ENCODE measurements around the gene ZNF14. TPM values are rescaled to one million over a fixed set of nuclear protein-coding genes. Genes with fewer than 3 reads are reported as not detected.

Gene ZNF14
- total and polyA plus RNA-seq, 2 of the 13 experiments (the other 11 are each of a cell fraction or from before 2014, with no cell fraction given), result 1.9 to 6.2 TPM

GRCh38 chr19:19732579-19733501, at the start of gene ZNF14 (continued):
- 0 out of 2 replicates have a peak, but pooled peaks have one; percentile 63 for TF ChIP-seq ETV6 (CRISPR knock-in tag; conservative IDR thresholded peaks at IDR 0.05)
- TF ChIP-seq, protein P1, sequence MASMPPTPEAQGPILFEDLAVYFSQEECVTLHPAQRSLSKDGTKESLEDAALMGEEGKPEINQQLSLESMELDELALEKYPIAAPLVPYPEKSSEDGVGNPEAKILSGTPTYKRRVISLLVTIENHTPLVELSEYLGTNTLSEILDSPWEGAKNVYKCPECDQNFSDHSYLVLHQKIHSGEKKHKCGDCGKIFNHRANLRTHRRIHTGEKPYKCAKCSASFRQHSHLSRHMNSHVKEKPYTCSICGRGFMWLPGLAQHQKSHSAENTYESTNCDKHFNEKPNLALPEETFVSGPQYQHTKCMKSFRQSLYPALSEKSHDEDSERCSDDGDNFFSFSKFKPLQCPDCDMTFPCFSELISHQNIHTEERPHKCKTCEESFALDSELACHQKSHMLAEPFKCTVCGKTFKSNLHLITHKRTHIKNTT (CRISPR knock-in tag; IDR thresholded peaks at IDR 0.05), result no peak
- no peak for TF ChIP-seq CC2D1A (CRISPR knock-in tag; IDR thresholded peaks at IDR 0.05)
- peak; percentile 81; the same call in 1 of the 2 replicates for TF ChIP-seq ZNF232 (CRISPR knock-in tag; IDR thresholded peaks at IDR 0.05; ENCODE audit: borderline replicate concordance)
- no peak for TF ChIP-seq ZBTB7A (CRISPR knock-in tag; IDR thresholded peaks at IDR 0.05)
- peak; percentile 79 for TF ChIP-seq KAT8 (CRISPR knock-in tag; IDR thresholded peaks at IDR 0.05)
- TF ChIP-seq GPN1 (CRISPR knock-in tag; IDR thresholded peaks at IDR 0.05; ENCODE audit: borderline replicate concordance), result no peak
- TF ChIP-seq ZFP1 (CRISPR knock-in tag; IDR thresholded peaks at IDR 0.05), result no peak
- TF ChIP-seq ZNF331 (CRISPR knock-in tag; IDR thresholded peaks at IDR 0.05), result 0 out of 2 replicates have a peak, but pooled peaks have one; percentile 26
- peak; percentile 86 for TF ChIP-seq ZMAT3 (CRISPR knock-in tag; conservative IDR thresholded peaks at IDR 0.05)
- peak; percentile 71 for TF ChIP-seq ZNF407 (CRISPR knock-in tag; IDR thresholded peaks at IDR 0.05; ENCODE audit: not compliant biosample characterization)
- TF ChIP-seq NFKB2 (CRISPR knock-in tag; IDR thresholded peaks at IDR 0.05; ENCODE audit: borderline replicate concordance), result peak; percentile 82; the same call in 1 of the 2 replicates
- TF ChIP-seq, protein P2, sequence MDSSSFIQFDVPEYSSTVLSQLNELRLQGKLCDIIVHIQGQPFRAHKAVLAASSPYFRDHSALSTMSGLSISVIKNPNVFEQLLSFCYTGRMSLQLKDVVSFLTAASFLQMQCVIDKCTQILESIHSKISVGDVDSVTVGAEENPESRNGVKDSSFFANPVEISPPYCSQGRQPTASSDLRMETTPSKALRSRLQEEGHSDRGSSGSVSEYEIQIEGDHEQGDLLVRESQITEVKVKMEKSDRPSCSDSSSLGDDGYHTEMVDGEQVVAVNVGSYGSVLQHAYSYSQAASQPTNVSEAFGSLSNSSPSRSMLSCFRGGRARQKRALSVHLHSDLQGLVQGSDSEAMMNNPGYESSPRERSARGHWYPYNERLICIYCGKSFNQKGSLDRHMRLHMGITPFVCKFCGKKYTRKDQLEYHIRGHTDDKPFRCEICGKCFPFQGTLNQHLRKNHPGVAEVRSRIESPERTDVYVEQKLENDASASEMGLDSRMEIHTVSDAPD (CRISPR knock-in tag; IDR thresholded peaks at IDR 0.05), result no peak
- peak; percentile 66; the same call in 1 of the 2 replicates for TF ChIP-seq ZNF124 (CRISPR knock-in tag; IDR thresholded peaks at IDR 0.05)
- TF ChIP-seq ZNF446 (CRISPR knock-in tag; IDR thresholded peaks at IDR 0.05), result peak; percentile 64; the same call in 1 of the 2 replicates
- 0 out of 2 replicates have a peak, but pooled peaks have one; percentile 19 for TF ChIP-seq MED13 (CRISPR knock-in tag; IDR thresholded peaks at IDR 0.05)
- TF ChIP-seq ZFP82 (CRISPR knock-in tag; IDR thresholded peaks at IDR 0.05; ENCODE audit: borderline replicate concordance), result 0 out of 2 replicates have a peak, but pooled peaks have one; percentile 57
- 0 out of 2 replicates have a peak, but pooled peaks have one; percentile 28 for TF ChIP-seq ZFAT (CRISPR knock-in tag; conservative IDR thresholded peaks at IDR 0.05)
